Measurements from ENCODE around the gene BNIP3. TPM values are rescaled to one million over a fixed set of nuclear protein-coding genes. Genes with fewer than 3 reads are reported as not detected.
A peak's percentile ranks its signal among the peaks of the same experiment; 100 is the strongest.

Gene BNIP3
- polyA plus RNA-seq, 3 donors: 3.2 to 7.2 (median 4.6) TPM

DNA sequence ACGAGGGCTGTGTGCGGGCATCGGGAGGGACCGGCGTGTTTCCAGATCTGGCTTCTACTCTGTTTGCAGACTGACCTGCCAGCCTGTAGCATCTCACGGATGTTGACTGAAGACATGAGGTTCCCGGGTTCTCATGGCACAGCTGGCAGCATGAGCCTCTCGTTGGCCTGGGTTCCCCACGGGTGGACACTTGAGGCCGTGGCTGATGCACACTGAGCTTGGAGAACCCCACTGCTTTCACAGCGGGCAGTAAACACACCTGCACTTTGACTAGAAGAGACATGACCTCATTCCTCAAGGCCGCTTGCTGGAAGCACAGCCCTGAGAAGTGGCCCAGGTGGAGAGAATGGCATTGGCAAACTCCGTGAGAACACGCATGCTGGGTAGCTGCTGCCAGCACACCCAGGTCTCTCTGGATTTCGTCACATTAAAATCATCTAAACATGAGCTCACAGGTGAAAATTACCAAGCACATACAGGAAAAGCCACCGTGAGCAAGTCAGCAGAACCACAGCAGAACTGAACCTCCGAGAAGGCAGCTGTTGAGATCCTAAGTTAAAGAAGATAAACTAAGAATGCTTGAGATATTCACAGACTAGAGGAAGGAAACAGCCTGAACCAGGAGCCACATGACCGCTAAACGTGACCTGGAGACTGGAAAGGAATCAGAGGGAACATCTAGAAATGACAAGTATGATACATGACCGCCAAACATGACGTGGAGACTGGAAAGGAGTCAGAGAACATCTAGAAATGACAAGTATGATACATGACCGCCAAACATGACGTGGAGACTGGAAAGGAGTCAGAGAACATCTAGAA lies 32.5 kb downstream of the BNIP3 start:
- TF ChIP-seq, protein P1, sequence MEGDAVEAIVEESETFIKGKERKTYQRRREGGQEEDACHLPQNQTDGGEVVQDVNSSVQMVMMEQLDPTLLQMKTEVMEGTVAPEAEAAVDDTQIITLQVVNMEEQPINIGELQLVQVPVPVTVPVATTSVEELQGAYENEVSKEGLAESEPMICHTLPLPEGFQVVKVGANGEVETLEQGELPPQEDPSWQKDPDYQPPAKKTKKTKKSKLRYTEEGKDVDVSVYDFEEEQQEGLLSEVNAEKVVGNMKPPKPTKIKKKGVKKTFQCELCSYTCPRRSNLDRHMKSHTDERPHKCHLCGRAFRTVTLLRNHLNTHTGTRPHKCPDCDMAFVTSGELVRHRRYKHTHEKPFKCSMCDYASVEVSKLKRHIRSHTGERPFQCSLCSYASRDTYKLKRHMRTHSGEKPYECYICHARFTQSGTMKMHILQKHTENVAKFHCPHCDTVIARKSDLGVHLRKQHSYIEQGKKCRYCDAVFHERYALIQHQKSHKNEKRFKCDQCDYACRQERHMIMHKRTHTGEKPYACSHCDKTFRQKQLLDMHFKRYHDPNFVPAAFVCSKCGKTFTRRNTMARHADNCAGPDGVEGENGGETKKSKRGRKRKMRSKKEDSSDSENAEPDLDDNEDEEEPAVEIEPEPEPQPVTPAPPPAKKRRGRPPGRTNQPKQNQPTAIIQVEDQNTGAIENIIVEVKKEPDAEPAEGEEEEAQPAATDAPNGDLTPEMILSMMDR (IDR thresholded peaks at IDR 0.05): no peak
- no peak overlapping the region for H3K27ac ChIP-seq (ENCODE audit: low read depth in 1 of 2, low read length in 2 of 2)

DNA sequence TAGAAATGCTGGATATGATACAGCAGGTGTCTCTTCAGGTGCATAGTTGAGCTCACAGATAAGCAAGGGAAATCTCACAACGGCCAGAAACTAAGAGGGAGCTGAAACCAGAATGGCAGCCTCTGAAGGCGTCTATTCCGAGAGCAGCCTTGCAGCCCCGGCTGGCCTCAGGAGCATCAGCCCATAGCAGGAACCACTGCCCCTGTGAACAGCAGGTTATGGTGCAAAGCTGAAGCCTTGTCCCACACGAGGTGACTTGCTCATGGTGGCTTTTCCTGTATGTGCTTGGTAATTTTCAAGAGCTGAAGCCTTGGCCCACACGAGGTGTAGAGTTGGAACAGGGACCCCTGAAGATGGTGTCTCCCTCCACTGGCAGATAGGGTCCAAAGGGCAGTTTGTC lies 33.2 kb downstream of the BNIP3 start:
- no peak overlapping the region for H3K27ac ChIP-seq (ENCODE audit: low read depth in 1 of 2, low read length in 2 of 2)
- TF ChIP-seq, protein P1 (IDR thresholded peaks at IDR 0.05): no peak
- 99% methylated on average over 6 of the region's 6 CpGs for WGBS (ENCODE audit: insufficient coverage)
- Mint-ChIP-seq H3K9me3 (peaks cover 0 to 20% (median 5%) of the 10 kb centered on the region in 7 donors), H3K27me3 (ENCODE audit: low read depth in 3 of 3) (no peaks in the 10 kb centered on the region), H3K4me3 (no peak overlapping the region), H3K27ac (no peak overlapping the region), H3K36me3 (peaks cover 75 to 89% of the 10 kb centered on the region in 2 donors), H3K4me1 (no peaks in the 10 kb centered on the region)
- peaks cover 68 to 94% of the 10 kb centered on the region in 2 donors for H3K36me3 ChIP-seq (replicated peaks in 1 of 2; ENCODE audit: control insufficient read depth in 1 of 2, insufficient read depth in 2 of 2, low read length in 2 of 2)
- H3K4me2 ChIP-seq (replicated peaks; ENCODE audit: extremely low read depth, low read length, poor library complexity, severe bottlenecking): no peak overlapping the region
- H3K4me1 ChIP-seq (ENCODE audit: control insufficient read depth in 1 of 2, insufficient read depth in 2 of 2, low read length in 2 of 2): no peaks in the 10 kb centered on the region
- H2AFZ ChIP-seq (ENCODE audit: insufficient read depth, low read depth, low read length, poor library complexity, severe bottlenecking): no peak overlapping the region
- no peak overlapping the region for H3K4me3 ChIP-seq (replicated peaks in 1 of 3; ENCODE audit: low read depth in 2 of 3, low read length in 3 of 3)
- H4K20me1 ChIP-seq (ENCODE audit: insufficient read depth, low read length): peaks cover 4% of the 10 kb centered on the region
- H3K9me3 ChIP-seq (replicated peaks in 1 of 2; ENCODE audit: control insufficient read depth in 1 of 2, insufficient read depth in 1 of 2, low read length in 2 of 2): no peaks in the 10 kb centered on the region
- H3K27me3 ChIP-seq (ENCODE audit: control insufficient read depth in 2 of 2, insufficient read depth in 2 of 2, low read length in 2 of 2): no peaks in the 10 kb centered on the region
- intact Hi-C loops (cut with micrococcal nuclease): no loop called here
- no peak overlapping the region for H3K9ac ChIP-seq (ENCODE audit: insufficient read depth, low read length, poor library complexity, severe bottlenecking)
- no peaks in the 10 kb centered on the region for H3K79me2 ChIP-seq (ENCODE audit: insufficient read depth, low read length)
- DNase-seq: no peak

More for the DNA sequence above, 32.5 kb downstream of the BNIP3 start:
- peaks cover 3% of the 10 kb centered on the region for H4K20me1 ChIP-seq (ENCODE audit: insufficient read depth, low read length)
- no peaks in the 10 kb centered on the region for H3K4me1 Mint-ChIP-seq
- no peak overlapping the region for H3K9ac ChIP-seq (ENCODE audit: insufficient read depth, low read length, poor library complexity, severe bottlenecking)
- no peaks in the 10 kb centered on the region for H3K9me3 ChIP-seq (replicated peaks in 1 of 2; ENCODE audit: control insufficient read depth in 1 of 2, insufficient read depth in 1 of 2, low read length in 2 of 2)
- peaks cover 66 to 94% of the 10 kb centered on the region in 2 donors for H3K36me3 ChIP-seq (replicated peaks in 1 of 2; ENCODE audit: control insufficient read depth in 1 of 2, insufficient read depth in 2 of 2, low read length in 2 of 2)
- WGBS (ENCODE audit: insufficient coverage): 95% methylated on average over 16 of the region's 23 CpGs
- H2AFZ ChIP-seq (ENCODE audit: insufficient read depth, low read depth, low read length, poor library complexity, severe bottlenecking): no peak overlapping the region
- H3K4me3 ChIP-seq (replicated peaks in 1 of 3; ENCODE audit: low read depth in 2 of 3, low read length in 3 of 3): no peak overlapping the region
- peaks cover 76 to 90% of the 10 kb centered on the region in 2 donors for H3K36me3 Mint-ChIP-seq
- no peaks in the 10 kb centered on the region for H3K79me2 ChIP-seq (ENCODE audit: insufficient read depth, low read length)
- H3K27ac Mint-ChIP-seq: peak overlapping the region in 2 of 7 donors; percentile 10 to 55
- intact Hi-C loops (cut with micrococcal nuclease): no loop called here
- no peak overlapping the region for H3K4me3 Mint-ChIP-seq
- no peak for DNase-seq
- peaks cover 0 to 20% (median 5%) of the 10 kb centered on the region in 7 donors for H3K9me3 Mint-ChIP-seq
- H3K4me1 ChIP-seq (ENCODE audit: control insufficient read depth in 1 of 2, insufficient read depth in 2 of 2, low read length in 2 of 2): no peaks in the 10 kb centered on the region
- peaks cover 0 to 1% (median 0%) of the 10 kb centered on the region in 3 donors for H3K27me3 Mint-ChIP-seq (ENCODE audit: low read depth in 3 of 3)
- H3K4me2 ChIP-seq (replicated peaks; ENCODE audit: extremely low read depth, low read length, poor library complexity, severe bottlenecking): no peak overlapping the region
- H3K27me3 ChIP-seq (ENCODE audit: control insufficient read depth in 2 of 2, insufficient read depth in 2 of 2, low read length in 2 of 2): no peaks in the 10 kb centered on the region

Measured in CD14-positive monocyte (primary cell).